Liver (tissue), 3 donors: Measurements from ENCODE around the gene PTPN14.

Source experiments
- ATF3 ChIP-seq: IDR thresholded peaks from 2 replicates; pipeline ENCODE4 v1.6.1; 2016; ENCODE audit warnings: antibody characterized with exemption
- CTCF ChIP-seq: fragments of 150-350 bp; IDR thresholded peaks from 2 replicates; pipeline ENCODE4 v1.5.1; 2017; ENCODE audit warnings: improper control_type of control experiment, low read depth, low read length; ENCODE audit not compliant: missing input control
- EGR1 ChIP-seq, 2 donors: IDR thresholded peaks; 2 replicates each; pipeline ENCODE4 v1.6.1; 2016 to 2018; ENCODE audit warnings: antibody characterized with exemption in 2 of 2, low read depth in 2 of 2
- FOXA1 ChIP-seq: IDR thresholded peaks from 2 replicates; pipeline ENCODE4 v1.6.1; 2016; ENCODE audit warnings: antibody characterized with exemption
- GABPA ChIP-seq, 2 donors: IDR thresholded peaks in 1 of 2; conservative IDR thresholded peaks in 1 of 2; 2 replicates each; pipeline ENCODE4 v1.6.1; 2016; ENCODE audit warnings: antibody characterized with exemption in 2 of 2, mild to moderate bottlenecking in 1 of 2, moderate library complexity in 1 of 2
- HNF4G ChIP-seq: IDR thresholded peaks from 2 replicates; pipeline ENCODE4 v1.6.1; 2016; ENCODE audit warnings: antibody characterized with exemption
- JUND ChIP-seq, 2 donors: IDR thresholded peaks; 2 replicates each; pipeline ENCODE4 v1.6.1; 2016; ENCODE audit warnings: antibody characterized with exemption in 2 of 2
- NR2F2 ChIP-seq: IDR thresholded peaks from 2 replicates; pipeline ENCODE4 v1.6.1; 2016; ENCODE audit warnings: antibody characterized with exemption
- SP1 ChIP-seq: IDR thresholded peaks from 2 replicates; pipeline ENCODE4 v1.6.1; 2018; ENCODE audit warnings: antibody characterized with exemption, mild to moderate bottlenecking
- TAF1 ChIP-seq: conservative IDR thresholded peaks from 2 replicates; pipeline ENCODE4 v1.6.1; 2016; ENCODE audit warnings: antibody characterized with exemption, mild to moderate bottlenecking
- ZBTB33 ChIP-seq: IDR thresholded peaks from 2 replicates; pipeline ENCODE4 v1.6.1; 2016; ENCODE audit warnings: antibody characterized with exemption
- TF ChIP-seq, protein P1 (sequence below): IDR thresholded peaks from 2 replicates; pipeline ENCODE4 v1.6.1; 2016; ENCODE audit warnings: antibody characterized with exemption, mild to moderate bottlenecking
- TF ChIP-seq, protein P2 (sequence below): IDR thresholded peaks from 2 replicates; pipeline ENCODE4 v1.6.1; 2016; ENCODE audit warnings: antibody characterized with exemption
- donor health status: healthy.
- donor health status: healthy.

DNA sequence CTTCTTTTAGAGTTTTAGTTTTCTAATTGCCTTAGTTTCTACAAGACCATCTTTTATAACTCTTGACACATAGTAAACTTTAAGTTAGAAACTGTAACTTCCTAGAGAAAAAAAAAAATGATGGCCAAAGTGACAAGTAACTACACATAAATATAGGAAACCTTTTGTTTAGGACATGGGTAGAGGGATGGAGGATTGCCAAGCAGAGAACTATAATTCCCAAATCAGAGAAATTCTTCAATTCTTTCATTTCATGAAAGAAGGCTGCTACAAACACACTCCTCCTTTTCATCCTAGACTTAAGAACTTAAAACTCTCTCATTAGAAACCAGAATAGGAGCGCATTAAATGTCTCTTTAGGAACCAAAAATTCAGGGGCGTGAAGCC, 125.0 kb downstream of the PTPN14 start:
- no peak for TF ChIP-seq CTCF
- TF ChIP-seq ZBTB33 = no peak
- no peak for TF ChIP-seq JUND (IDR thresholded peaks at IDR 0.05)
- TF ChIP-seq TAF1 = no peak
- TF ChIP-seq, protein P1, sequence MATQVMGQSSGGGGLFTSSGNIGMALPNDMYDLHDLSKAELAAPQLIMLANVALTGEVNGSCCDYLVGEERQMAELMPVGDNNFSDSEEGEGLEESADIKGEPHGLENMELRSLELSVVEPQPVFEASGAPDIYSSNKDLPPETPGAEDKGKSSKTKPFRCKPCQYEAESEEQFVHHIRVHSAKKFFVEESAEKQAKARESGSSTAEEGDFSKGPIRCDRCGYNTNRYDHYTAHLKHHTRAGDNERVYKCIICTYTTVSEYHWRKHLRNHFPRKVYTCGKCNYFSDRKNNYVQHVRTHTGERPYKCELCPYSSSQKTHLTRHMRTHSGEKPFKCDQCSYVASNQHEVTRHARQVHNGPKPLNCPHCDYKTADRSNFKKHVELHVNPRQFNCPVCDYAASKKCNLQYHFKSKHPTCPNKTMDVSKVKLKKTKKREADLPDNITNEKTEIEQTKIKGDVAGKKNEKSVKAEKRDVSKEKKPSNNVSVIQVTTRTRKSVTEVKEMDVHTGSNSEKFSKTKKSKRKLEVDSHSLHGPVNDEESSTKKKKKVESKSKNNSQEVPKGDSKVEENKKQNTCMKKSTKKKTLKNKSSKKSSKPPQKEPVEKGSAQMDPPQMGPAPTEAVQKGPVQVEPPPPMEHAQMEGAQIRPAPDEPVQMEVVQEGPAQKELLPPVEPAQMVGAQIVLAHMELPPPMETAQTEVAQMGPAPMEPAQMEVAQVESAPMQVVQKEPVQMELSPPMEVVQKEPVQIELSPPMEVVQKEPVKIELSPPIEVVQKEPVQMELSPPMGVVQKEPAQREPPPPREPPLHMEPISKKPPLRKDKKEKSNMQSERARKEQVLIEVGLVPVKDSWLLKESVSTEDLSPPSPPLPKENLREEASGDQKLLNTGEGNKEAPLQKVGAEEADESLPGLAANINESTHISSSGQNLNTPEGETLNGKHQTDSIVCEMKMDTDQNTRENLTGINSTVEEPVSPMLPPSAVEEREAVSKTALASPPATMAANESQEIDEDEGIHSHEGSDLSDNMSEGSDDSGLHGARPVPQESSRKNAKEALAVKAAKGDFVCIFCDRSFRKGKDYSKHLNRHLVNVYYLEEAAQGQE = no peak
- TF ChIP-seq EGR1 (IDR thresholded peaks at IDR 0.05; ENCODE audit: low read depth in 2 of 2) = no peak
- no peak for TF ChIP-seq ATF3
- no peak for TF ChIP-seq NR2F2
- TF ChIP-seq GABPA (IDR thresholded peaks at IDR 0.05 in 1 of 2, conservative IDR thresholded peaks at IDR 0.05 in 1 of 2) = no peak
- no peak for TF ChIP-seq SP1
- TF ChIP-seq, protein P2, sequence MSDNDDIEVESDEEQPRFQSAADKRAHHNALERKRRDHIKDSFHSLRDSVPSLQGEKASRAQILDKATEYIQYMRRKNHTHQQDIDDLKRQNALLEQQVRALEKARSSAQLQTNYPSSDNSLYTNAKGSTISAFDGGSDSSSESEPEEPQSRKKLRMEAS = no peak
- TF ChIP-seq HNF4G = no peak
- TF ChIP-seq FOXA1 = no peak
